OCI-LY7 (cell line): ENCODE data around the gene QRFP.

Experiments used
- EZH2phosphoT487 ChIP-seq: fragments of 200-600 bp; sonication (generic); IDR thresholded peaks from 2 replicates; pipeline ENCODE4 v1.6.1; 2018; ENCODE audit warnings: low read depth, borderline replicate concordance, mild to moderate bottlenecking, mixed run types, antibody characterized with exemption, low read length, moderate library complexity, mixed read lengths
- TF ChIP-seq, protein P1 (sequence below): fragments of 200-600 bp; sonication (generic); conservative IDR thresholded peaks from 2 replicates; pipeline ENCODE4 v1.5.1; 2014; ENCODE audit warnings: mild to moderate bottlenecking, antibody characterized with exemption, low read length, moderate library complexity, mixed read lengths

DNA sequence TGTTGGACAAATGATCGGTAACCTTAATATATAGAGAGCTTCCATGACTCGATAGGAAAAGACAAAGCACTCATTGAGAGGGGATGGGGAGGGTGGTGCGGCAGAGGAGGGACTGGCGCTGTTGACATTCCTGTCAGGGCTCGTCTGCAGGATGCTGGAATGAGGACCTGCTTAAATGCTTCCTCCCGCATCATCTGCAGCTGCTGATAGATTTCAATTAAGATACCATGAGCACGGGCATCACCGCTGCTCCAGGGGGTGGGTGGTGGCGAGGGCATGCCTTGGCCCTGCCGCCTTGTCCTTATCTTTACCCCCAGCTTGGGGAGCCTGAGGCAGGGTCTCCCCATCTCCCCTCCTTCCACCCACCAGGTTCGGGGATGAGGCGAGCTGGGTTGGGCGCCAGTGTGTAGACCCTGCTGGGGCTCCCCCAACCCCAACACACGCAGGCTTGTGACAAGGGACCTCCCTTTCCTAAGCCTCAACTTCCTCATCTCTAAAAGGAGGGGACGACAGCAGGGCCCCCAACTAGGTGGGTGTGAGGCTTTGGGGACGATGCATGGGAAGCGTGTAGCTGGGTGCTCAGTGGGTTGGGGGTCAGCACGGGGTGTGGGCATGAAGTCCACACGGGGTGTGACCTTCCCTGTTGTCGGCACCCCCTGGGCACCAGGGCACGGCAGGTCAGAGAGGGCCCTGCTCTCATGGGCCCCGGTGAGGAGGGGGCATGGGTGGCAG lies 11.7 kb upstream of the QRFP start:
- TF ChIP-seq EZH2phosphoT487: no peak
- TF ChIP-seq, protein P1, sequence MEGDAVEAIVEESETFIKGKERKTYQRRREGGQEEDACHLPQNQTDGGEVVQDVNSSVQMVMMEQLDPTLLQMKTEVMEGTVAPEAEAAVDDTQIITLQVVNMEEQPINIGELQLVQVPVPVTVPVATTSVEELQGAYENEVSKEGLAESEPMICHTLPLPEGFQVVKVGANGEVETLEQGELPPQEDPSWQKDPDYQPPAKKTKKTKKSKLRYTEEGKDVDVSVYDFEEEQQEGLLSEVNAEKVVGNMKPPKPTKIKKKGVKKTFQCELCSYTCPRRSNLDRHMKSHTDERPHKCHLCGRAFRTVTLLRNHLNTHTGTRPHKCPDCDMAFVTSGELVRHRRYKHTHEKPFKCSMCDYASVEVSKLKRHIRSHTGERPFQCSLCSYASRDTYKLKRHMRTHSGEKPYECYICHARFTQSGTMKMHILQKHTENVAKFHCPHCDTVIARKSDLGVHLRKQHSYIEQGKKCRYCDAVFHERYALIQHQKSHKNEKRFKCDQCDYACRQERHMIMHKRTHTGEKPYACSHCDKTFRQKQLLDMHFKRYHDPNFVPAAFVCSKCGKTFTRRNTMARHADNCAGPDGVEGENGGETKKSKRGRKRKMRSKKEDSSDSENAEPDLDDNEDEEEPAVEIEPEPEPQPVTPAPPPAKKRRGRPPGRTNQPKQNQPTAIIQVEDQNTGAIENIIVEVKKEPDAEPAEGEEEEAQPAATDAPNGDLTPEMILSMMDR: no peak
